Uterus (tissue), 2 donors: ENCODE measurements around the gene CLHC1.

ENCODE experiments used
- CTCF ChIP-seq, 4 experiments: fragments of 200-600 bp in 2 of 4; fragments of 450-650 bp in 2 of 4; sonication (generic) in 2 of 4; IDR thresholded peaks; one replicate each; pipeline ENCODE4 v1.5.1; 2016 to 2019; ENCODE audit warnings: antibody characterized with exemption in 4 of 4, mild to moderate bottlenecking in 2 of 4, moderate library complexity in 1 of 4
- POLR2A ChIP-seq, 2 donors: fragments of 450-650 bp; IDR thresholded peaks; one replicate each; pipeline ENCODE4 v1.6.1; 2016; ENCODE audit warnings: antibody characterized with exemption in 2 of 2, mild to moderate bottlenecking in 1 of 2, moderate library complexity in 1 of 2

- TF ChIP-seq CTCF (IDR thresholded peaks at IDR 0.05), result no peak
- TF ChIP-seq POLR2A (IDR thresholded peaks at IDR 0.05), result no peak
Measured at GRCh38 chr2:55200416-55200815, 31.7 kb downstream of the CLHC1 start.
